ENCODE measurements around the gene SIL1.
"Not testable (repeated sequence)": the region's sequence is repeated elsewhere in the genome, so short reads cannot be mapped to it uniquely, and the experiment has no call there.

The SIL1 gene

DNA sequence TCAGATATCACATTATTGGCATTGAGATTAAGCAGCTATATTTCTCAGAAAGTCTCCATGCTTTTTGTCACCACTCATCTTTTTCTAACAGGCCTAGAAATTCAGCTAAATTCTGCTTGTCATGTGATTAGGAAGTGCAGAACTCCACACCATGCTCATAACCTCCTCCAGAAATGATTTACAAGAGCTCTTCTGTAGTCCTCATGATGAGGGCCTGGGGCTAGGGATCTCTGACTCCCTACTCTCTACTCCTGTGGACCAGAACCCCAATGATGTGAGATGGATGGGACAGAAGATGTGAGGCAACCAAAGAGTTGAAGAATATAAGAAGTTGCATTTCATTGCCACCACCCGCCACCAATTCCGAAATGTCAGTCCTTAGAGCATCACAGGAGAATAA is 16.5 kb upstream of the SIL1 start:
- DNase-seq (ENCODE audit: insufficient read length, low spot score) (no peak), FAIRE-seq (no peak)
- TF ChIP-seq POLR2A (IDR thresholded peaks at IDR 0.05; ENCODE audit: low read depth, low read length), result no peak

- no peak for TF ChIP-seq POLR2A (IDR thresholded peaks at IDR 0.05; ENCODE audit: low read depth, low read length)
- FAIRE-seq, result no peak
- DNase-seq (ENCODE audit: insufficient read length, low spot score), result no peak
Measured at GRCh38 chr5:139212906-139213305, 14.7 kb upstream of the SIL1 start.

- no peak for DNase-seq (ENCODE audit: insufficient read length, low spot score)
- TF ChIP-seq POLR2A (IDR thresholded peaks at IDR 0.05; ENCODE audit: low read depth, low read length), result no peak
- no peak for FAIRE-seq
Measured at GRCh38 chr5:139212486-139212885, 14.3 kb upstream of the SIL1 start.

DNA sequence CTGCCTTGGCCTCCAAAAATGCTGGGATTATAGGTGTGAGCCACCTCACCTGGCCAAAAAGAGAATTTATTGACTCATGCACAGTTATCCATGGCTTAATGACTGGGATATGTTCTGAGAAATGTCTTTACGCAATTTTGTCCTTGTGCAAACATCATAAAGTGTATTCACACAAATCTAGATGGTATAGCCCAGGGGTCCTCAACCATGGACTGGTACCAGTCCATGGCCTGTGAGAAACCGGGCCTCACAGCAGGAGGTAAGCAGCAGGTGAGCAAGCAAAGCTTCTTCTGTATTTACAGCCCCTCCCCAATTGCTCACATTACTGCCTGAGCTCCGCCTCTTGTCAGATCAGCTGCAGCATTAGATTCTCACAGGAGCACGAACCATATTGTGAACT is 12.4 kb upstream of the SIL1 start:
- TF ChIP-seq POLR2A (IDR thresholded peaks at IDR 0.05; ENCODE audit: low read depth, low read length), result no peak
- FAIRE-seq (no peak), DNase-seq (ENCODE audit: insufficient read length, low spot score) (no peak)

DNA sequence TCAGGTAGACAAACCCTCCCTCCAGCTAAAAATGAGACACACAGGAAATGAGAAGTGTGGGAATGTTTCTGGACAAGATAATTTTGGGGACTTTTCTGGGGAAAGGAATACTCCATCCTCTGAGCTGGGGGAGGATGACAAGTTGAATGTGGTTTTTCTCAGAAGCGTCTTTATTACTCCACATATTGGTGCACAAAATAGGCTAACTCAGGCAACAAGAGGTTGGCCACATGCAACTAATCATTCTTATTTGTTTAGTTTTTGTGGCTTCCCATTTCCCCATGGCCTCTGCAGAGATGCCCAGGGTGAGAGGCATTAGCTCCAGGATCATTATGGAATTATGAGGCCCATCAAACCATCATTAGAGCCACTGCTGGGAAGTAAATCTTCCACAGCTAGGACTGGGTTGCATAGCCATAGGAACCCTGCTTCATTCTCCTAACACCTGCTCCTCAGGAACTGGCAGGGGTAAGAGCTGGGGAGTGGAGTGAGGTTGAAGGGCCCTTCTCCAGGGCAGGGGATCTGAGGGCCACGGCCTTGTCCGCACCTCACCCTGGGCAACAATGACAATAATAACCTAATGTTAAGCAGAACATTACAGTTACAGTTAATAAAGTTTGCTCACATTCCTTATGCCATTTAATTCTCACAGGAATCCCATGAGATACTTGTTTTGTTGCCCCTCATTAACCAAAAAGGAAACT is 9.3 kb upstream of the SIL1 start:
- FAIRE-seq (no peak), DNase-seq (ENCODE audit: insufficient read length, low spot score) (no peak)
- no peak for TF ChIP-seq POLR2A (IDR thresholded peaks at IDR 0.05; ENCODE audit: low read depth, low read length)

- no peak for DNase-seq (ENCODE audit: insufficient read length, low spot score)
- FAIRE-seq, result no peak
- no peak for TF ChIP-seq POLR2A (IDR thresholded peaks at IDR 0.05; ENCODE audit: low read depth, low read length)
Measured at GRCh38 chr5:139205586-139205985, 7.4 kb upstream of the SIL1 start.

GRCh38 chr5:139205124-139205523 is 7.0 kb upstream of the SIL1 start:
- no peak for TF ChIP-seq POLR2A (IDR thresholded peaks at IDR 0.05; ENCODE audit: low read depth, low read length)
- FAIRE-seq (no peak), DNase-seq (ENCODE audit: insufficient read length, low spot score) (no peak)

DNA sequence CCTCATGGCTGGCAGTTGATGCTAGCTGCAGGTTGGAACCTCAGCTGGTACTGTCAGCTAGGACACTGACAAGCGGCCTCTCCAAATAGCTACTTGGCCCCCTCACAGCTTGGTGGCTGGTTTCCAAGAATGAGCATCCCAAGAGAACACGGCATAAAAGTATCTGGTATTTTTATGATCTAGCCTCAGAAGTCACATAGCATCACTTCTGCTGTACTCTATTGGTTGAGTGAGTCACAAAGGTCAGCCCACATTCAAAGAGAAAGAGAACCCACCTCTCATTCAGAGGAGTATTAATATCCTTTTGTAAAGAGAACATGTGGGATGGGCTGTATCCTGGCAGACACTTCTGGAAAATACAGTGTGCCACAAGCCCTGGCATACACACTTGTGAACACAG is 6.0 kb upstream of the SIL1 start:
- no peak for TF ChIP-seq POLR2A (IDR thresholded peaks at IDR 0.05; ENCODE audit: low read depth, low read length)
- FAIRE-seq (no peak), DNase-seq (ENCODE audit: insufficient read length, low spot score) (no peak)

- TF ChIP-seq POLR2A (IDR thresholded peaks at IDR 0.05; ENCODE audit: low read depth, low read length), result no peak
- DNase-seq (ENCODE audit: insufficient read length, low spot score) (no peak), FAIRE-seq (no peak)
Measured at GRCh38 chr5:139199321-139199720, 1.2 kb upstream of the SIL1 start.

DNA sequence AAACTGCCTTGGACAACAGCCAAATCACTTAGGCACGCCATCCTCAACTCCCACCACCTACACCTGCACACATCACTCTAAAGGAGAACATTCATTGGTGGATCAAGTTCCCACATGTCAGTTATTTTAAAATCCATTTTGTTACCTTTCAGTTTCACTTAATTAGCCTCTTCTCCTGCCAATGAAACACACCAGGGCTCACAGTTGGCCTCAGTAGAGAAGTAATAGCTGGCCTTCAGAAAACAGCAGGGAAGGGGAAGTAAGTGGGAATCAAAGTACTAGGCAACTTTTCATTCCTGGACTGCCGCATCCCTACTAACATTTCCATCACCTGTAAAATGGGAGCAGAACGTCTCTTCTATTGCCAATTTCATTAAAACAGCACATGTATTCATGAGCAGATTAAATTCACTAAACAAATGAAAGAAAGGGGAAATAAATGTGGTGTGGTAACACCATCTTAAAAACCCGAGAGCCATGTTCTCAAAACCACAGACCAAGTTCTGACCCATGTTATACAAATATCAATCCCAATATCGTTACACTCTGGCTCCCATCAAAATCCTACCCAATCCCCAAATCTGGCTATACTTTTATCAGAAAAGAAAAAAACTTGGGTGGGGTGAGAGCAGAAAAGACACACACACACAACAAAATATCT is 1.7 kb downstream of the SIL1 start:
- no peak for FAIRE-seq
- TF ChIP-seq POLR2A (IDR thresholded peaks at IDR 0.05; ENCODE audit: low read depth, low read length), result no peak
- no peak for DNase-seq (ENCODE audit: insufficient read length, low spot score)

- DNase-seq (ENCODE audit: insufficient read length, low spot score), result no peak
- FAIRE-seq, result no peak
- TF ChIP-seq POLR2A (IDR thresholded peaks at IDR 0.05; ENCODE audit: low read depth, low read length), result no peak
Measured at GRCh38 chr5:139194486-139194885, 3.7 kb downstream of the SIL1 start.

DNA sequence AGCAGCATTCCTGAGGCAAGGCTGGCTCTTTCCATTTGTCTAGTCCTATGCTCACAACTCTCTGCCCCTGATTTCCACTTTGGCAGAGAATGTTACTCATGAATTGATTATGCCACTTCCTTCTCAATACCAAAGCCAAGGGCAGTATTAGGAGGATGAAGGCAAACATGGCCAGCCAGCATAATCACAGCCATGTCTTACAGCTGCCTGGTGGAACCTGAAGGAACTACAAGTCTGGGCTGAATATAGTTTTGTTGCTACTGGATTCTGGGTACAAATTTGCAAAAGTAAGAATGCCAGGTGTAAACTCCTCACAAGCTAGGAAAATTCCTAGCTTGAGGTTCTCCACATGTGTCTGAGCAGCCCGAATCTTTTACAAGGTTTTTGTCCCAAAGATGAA is 4.2 kb downstream of the SIL1 start:
- FAIRE-seq (no peak), DNase-seq (ENCODE audit: insufficient read length, low spot score) (no peak)
- TF ChIP-seq POLR2A (IDR thresholded peaks at IDR 0.05; ENCODE audit: low read depth, low read length), result no peak

- not testable (repeated sequence) for FAIRE-seq; DNase-seq (ENCODE audit: insufficient read length, low spot score)
Measured at GRCh38 chr5:139192906-139193305, 5.3 kb downstream of the SIL1 start.

DNA sequence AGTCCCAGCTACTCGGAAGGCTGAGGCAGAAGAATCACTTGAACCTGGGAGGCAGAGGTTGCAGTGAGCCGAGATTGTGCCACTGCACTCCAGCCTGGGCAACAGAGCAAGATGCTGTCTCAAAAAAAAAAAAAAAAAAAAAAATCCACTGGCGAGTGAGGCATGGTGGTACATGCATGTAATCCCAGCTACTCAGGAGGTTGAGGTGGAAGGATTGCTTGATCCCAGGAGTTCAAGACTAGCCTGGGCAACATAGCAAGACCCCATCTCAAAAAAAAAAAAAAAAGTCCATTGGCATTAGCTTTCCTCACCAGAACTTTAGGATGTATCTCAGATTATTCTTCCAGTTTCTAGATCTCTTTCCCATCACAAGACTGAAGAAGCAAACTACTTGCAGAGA is 6.2 kb downstream of the SIL1 start:
- not testable (repeated sequence) for DNase-seq (ENCODE audit: insufficient read length, low spot score); FAIRE-seq

DNA sequence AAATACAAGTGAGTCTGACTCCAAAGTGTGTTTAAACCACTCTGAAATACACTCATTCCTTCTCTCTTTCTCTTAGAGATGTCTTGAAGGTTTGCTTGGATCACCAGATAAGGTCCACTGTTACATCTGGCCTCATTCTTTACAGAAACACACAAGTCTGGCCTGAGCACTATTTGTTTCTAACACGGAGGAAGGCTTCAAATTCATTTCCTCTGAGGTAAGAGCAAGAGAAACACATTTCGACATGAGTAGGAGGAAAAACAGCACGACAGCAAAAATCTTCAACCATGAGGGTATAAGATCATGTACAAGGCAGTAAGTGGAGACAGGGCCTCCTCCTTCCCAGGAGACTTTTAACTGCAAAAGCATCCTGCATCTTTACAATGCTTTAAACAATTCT is 8.0 kb downstream of the SIL1 start:
- no peak for TF ChIP-seq POLR2A (IDR thresholded peaks at IDR 0.05; ENCODE audit: low read depth, low read length)
- DNase-seq (ENCODE audit: insufficient read length, low spot score), result no peak
- FAIRE-seq, result no peak

Data from H54 (cell line).